GM12801 (cell line): Measurements from ENCODE around the gene RACGAP1.

Source experiments
- CTCF ChIP-seq: IDR thresholded peaks from one replicate; pipeline ENCODE4 v1.5.1; 2011; ENCODE audit warnings: control low read depth; ENCODE audit not compliant: insufficient read length; ENCODE audit errors: extremely low read depth

The RACGAP1 gene

GRCh38 chr12:50038336-50038735 is 13.0 kb upstream of the RACGAP1 start:
- no peak for TF ChIP-seq CTCF

GRCh38 chr12:50032854-50033581 is 7.7 kb upstream of the RACGAP1 start:
- no peak for TF ChIP-seq CTCF

- no peak for TF ChIP-seq CTCF
Observed at GRCh38 chr12:50032515-50032853, 7.2 kb upstream of the RACGAP1 start.

GRCh38 chr12:50026691-50027090 is 1.4 kb upstream of the RACGAP1 start:
- no peak for TF ChIP-seq CTCF

- TF ChIP-seq CTCF, result no peak
Observed at GRCh38 chr12:50024805-50025186, 498 bp downstream of the RACGAP1 start.

- TF ChIP-seq CTCF, result no peak
Observed at GRCh38 chr12:50024227-50024626, 1.1 kb downstream of the RACGAP1 start.

GRCh38 chr12:50022903-50023302 is 2.4 kb downstream of the RACGAP1 start:
- TF ChIP-seq CTCF, result no peak
